Subcutaneous abdominal adipose tissue (tissue), 5 donors: ENCODE results near the gene LYPD6B.

Experiments
- H3K27ac ChIP-seq: one replicate; pipeline ENCODE4 v1.7.0; 2013; ENCODE audit warnings: low read depth, mild to moderate bottlenecking, inconsistent platforms, low read length, moderate library complexity
- H3K27me3 ChIP-seq, 5 donors: one replicate each; pipeline ENCODE4 v1.7.0; 2013; ENCODE audit warnings: low read length in 5 of 5, inconsistent platforms in 1 of 5; ENCODE audit not compliant: control insufficient read depth in 5 of 5, insufficient read depth in 4 of 5
- H3K36me3 ChIP-seq, 5 donors: one replicate each; pipeline ENCODE4 v1.7.0; 2013; ENCODE audit warnings: low read length in 5 of 5; ENCODE audit not compliant: control insufficient read depth in 5 of 5, insufficient read depth in 5 of 5
- H3K4me1 ChIP-seq, 5 donors: one replicate each; pipeline ENCODE4 v1.7.0; 2013; ENCODE audit warnings: low read length in 5 of 5, mild to moderate bottlenecking in 3 of 5, moderate library complexity in 1 of 5; ENCODE audit not compliant: control insufficient read depth in 5 of 5, insufficient read depth in 5 of 5
- H3K4me3 ChIP-seq, 5 donors: one replicate each; pipeline ENCODE4 v1.7.0; 2013; ENCODE audit warnings: low read length in 5 of 5, low read depth in 1 of 5
- H3K9ac ChIP-seq, 5 donors: one replicate each; pipeline ENCODE4 v1.7.0; 2013; ENCODE audit warnings: low read length in 5 of 5, mild to moderate bottlenecking in 4 of 5, moderate library complexity in 3 of 5
- H3K9me3 ChIP-seq, 5 donors: one replicate each; pipeline ENCODE4 v1.7.0; 2013; ENCODE audit warnings: low read length in 5 of 5; ENCODE audit not compliant: control insufficient read depth in 5 of 5
- donor health status: healthy.
- donor health status: healthy.
- donor health status: healthy.
- donor health status: healthy.
- donor health status: healthy.

LYPD6B gene

GRCh38 chr2:148999451-148999921 lies 39.0 kb upstream of the LYPD6B start:
- no peaks in the 10 kb centered on the region for H3K4me1 ChIP-seq
- no peak overlapping the region for H3K4me3 ChIP-seq
- H3K9ac ChIP-seq = no peak overlapping the region
- H3K27ac ChIP-seq = no peak overlapping the region
- H3K9me3 ChIP-seq = no peaks in the 10 kb centered on the region
- peaks cover 0 to 7% (median 3%) of the 10 kb centered on the region in 5 donors for H3K27me3 ChIP-seq
- peaks cover 0 to 3% (median 0%) of the 10 kb centered on the region in 5 donors for H3K36me3 ChIP-seq

GRCh38 chr2:149000158-149000938 lies 38.2 kb upstream of the LYPD6B start:
- Histone ChIP-seq H3K27me3 (peaks cover 0 to 7% (median 3%) of the 10 kb centered on the region in 5 donors), H3K36me3 (peaks cover 0 to 3% (median 0%) of the 10 kb centered on the region in 5 donors), H3K4me1 (peaks cover 0 to 3% (median 0%) of the 10 kb centered on the region in 5 donors), H3K9ac (no peak overlapping the region), H3K27ac (no peak overlapping the region), H3K4me3 (no peak overlapping the region), H3K9me3 (no peaks in the 10 kb centered on the region)

GRCh38 chr2:149001496-149001895 lies 37.0 kb upstream of the LYPD6B start:
- no peak overlapping the region for H3K9ac ChIP-seq
- peaks cover 0 to 7% (median 0%) of the 10 kb centered on the region in 5 donors for H3K4me1 ChIP-seq
- no peaks in the 10 kb centered on the region for H3K9me3 ChIP-seq
- H3K27ac ChIP-seq = no peak overlapping the region
- H3K36me3 ChIP-seq = peaks cover 0 to 3% (median 0%) of the 10 kb centered on the region in 5 donors
- H3K4me3 ChIP-seq = no peak overlapping the region
- H3K27me3 ChIP-seq = peaks cover 0 to 6% (median 3%) of the 10 kb centered on the region in 5 donors

- no peak overlapping the region for H3K9ac ChIP-seq
- peaks cover 0 to 3% (median 0%) of the 10 kb centered on the region in 5 donors for H3K36me3 ChIP-seq
- no peak overlapping the region for H3K4me3 ChIP-seq
- no peak overlapping the region for H3K27ac ChIP-seq
- peaks cover 0 to 4% (median 3%) of the 10 kb centered on the region in 5 donors for H3K27me3 ChIP-seq
- peaks cover 0 to 7% (median 0%) of the 10 kb centered on the region in 5 donors for H3K4me1 ChIP-seq
- no peaks in the 10 kb centered on the region for H3K9me3 ChIP-seq
Observed at GRCh38 chr2:149002378-149002890, 36.1 kb upstream of the LYPD6B start.

GRCh38 chr2:149002891-149003740 lies 35.4 kb upstream of the LYPD6B start:
- Histone ChIP-seq H3K27ac (no peak overlapping the region), H3K36me3 (peaks cover 0 to 3% (median 0%) of the 10 kb centered on the region in 5 donors), H3K4me3 (no peak overlapping the region), H3K9me3 (no peaks in the 10 kb centered on the region), H3K27me3 (peaks cover 0 to 3% (median 3%) of the 10 kb centered on the region in 5 donors), H3K4me1 (peaks cover 0 to 7% (median 0%) of the 10 kb centered on the region in 5 donors), H3K9ac (no peak overlapping the region)

- peaks cover 0 to 3% (median 0%) of the 10 kb centered on the region in 5 donors for H3K27me3 ChIP-seq
- no peaks in the 10 kb centered on the region for H3K9me3 ChIP-seq
- peaks cover 0 to 7% (median 0%) of the 10 kb centered on the region in 5 donors for H3K4me1 ChIP-seq
- H3K36me3 ChIP-seq = peaks cover 0 to 3% (median 0%) of the 10 kb centered on the region in 5 donors
- no peak overlapping the region for H3K4me3 ChIP-seq
- H3K9ac ChIP-seq = no peak overlapping the region
- no peak overlapping the region for H3K27ac ChIP-seq
Observed at GRCh38 chr2:149004836-149005235, 33.7 kb upstream of the LYPD6B start.

- Histone ChIP-seq H3K4me3 (no peak overlapping the region), H3K9me3 (no peaks in the 10 kb centered on the region), H3K27me3 (peaks cover 0 to 3% (median 0%) of the 10 kb centered on the region in 5 donors), H3K27ac (no peak overlapping the region), H3K4me1 (peaks cover 0 to 7% (median 0%) of the 10 kb centered on the region in 5 donors), H3K36me3 (peaks cover 0 to 3% (median 0%) of the 10 kb centered on the region in 5 donors), H3K9ac (no peak overlapping the region)
Observed at GRCh38 chr2:149005471-149006077, 32.9 kb upstream of the LYPD6B start.

- Histone ChIP-seq H3K4me1 (peaks cover 0 to 7% (median 0%) of the 10 kb centered on the region in 5 donors), H3K36me3 (peaks cover 0 to 3% (median 0%) of the 10 kb centered on the region in 5 donors), H3K9me3 (no peaks in the 10 kb centered on the region), H3K9ac (no peak overlapping the region), H3K27ac (no peak overlapping the region), H3K27me3 (peaks cover 0 to 3% (median 0%) of the 10 kb centered on the region in 5 donors), H3K4me3 (no peak overlapping the region)
Observed at GRCh38 chr2:149006883-149007543, 31.5 kb upstream of the LYPD6B start.

- Histone ChIP-seq H3K9me3 (no peaks in the 10 kb centered on the region), H3K4me1 (peaks cover 0 to 7% (median 0%) of the 10 kb centered on the region in 5 donors), H3K9ac (no peak overlapping the region), H3K27me3 (no peaks in the 10 kb centered on the region), H3K36me3 (no peaks in the 10 kb centered on the region), H3K4me3 (no peak overlapping the region), H3K27ac (no peak overlapping the region)
Observed at GRCh38 chr2:149008381-149008780, 30.1 kb upstream of the LYPD6B start.
